Right atrium auricular region (tissue), 2 donors: ENCODE results near the gene AVPR1A. TPM values are rescaled to one million over a fixed set of nuclear protein-coding genes. Genes with fewer than 3 reads are reported as not detected.
"Not testable (repeated sequence)": the region's sequence is repeated elsewhere in the genome, so short reads cannot be mapped to it uniquely, and the experiment has no call there.

Experiments
- DNase-seq: peaks from one replicate; pipeline ENCODE4 v3.0.0-alpha.2; 2019; ENCODE audit warnings: low spot score
- H3K27ac ChIP-seq, 2 donors: fragments of 200-600 bp; sonication (generic); 1 replicate in 1 of 2; 2 replicates in 1 of 2; pipeline ENCODE4 v1.5.1; 2016 to 2019
- H3K27me3 ChIP-seq, 2 donors: fragments of 200-600 bp; sonication (generic); one replicate each; pipeline versions ENCODE4 v1.5.1 to v1.6.0; 2017 to 2019
- H3K36me3 ChIP-seq: fragments of 200-600 bp; sonication (generic); one replicate; pipeline ENCODE4 v1.5.1; 2016
- H3K4me1 ChIP-seq, 2 donors: fragments of 200-600 bp; sonication (generic); one replicate each; pipeline versions ENCODE4 v1.5.1 to v1.6.0; 2017 to 2019
- H3K4me3 ChIP-seq, 2 donors: fragments of 200-600 bp; sonication (generic); 1 replicate in 1 of 2; 2 replicates in 1 of 2; pipeline ENCODE4 v1.5.1; 2017 to 2019; ENCODE audit warnings: mild to moderate bottlenecking in 1 of 2, moderate library complexity in 1 of 2
- H3K9me3 ChIP-seq, 2 donors: fragments of 200-600 bp; sonication (generic); one replicate each; pipeline ENCODE4 v1.5.1; 2019
- total RNA-seq, 2 donors: library from RNA; depleted of rRNA; stranded (reverse); fragments of >200 nt; gene quantifications; one replicate each; pipeline ENCODE4 v1.1.0, GENCODE V29; 2016
- TF ChIP-seq, protein P1 (sequence below), 2 donors: fragments of 200-600 bp; sonication (generic); IDR thresholded peaks; one replicate each; pipeline ENCODE4 v1.5.1; 2019; ENCODE audit warnings: antibody characterized with exemption in 2 of 2

The AVPR1A gene
- 1 to 10 TPM in 1 of 2 donors, under 1 TPM in 1; 0.43 to 3.4 TPM for total RNA-seq

- H3K36me3 ChIP-seq, result no peaks in the 10 kb centered on the region
- H3K4me1 ChIP-seq, result peaks cover 0 to 28% of the 10 kb centered on the region in 2 donors
- peak within 1 kb of the TSS; percentile 5 to 43 for H3K27ac ChIP-seq
- DNase-seq, result no peak
- peak within 1 kb of the TSS; percentile 16 to 46 for H3K4me3 ChIP-seq
- peaks cover 12 to 22% of the 10 kb centered on the region in 2 donors for H3K27me3 ChIP-seq
- H3K9me3 ChIP-seq, result no peaks in the 10 kb centered on the region
- TF ChIP-seq, protein P1, sequence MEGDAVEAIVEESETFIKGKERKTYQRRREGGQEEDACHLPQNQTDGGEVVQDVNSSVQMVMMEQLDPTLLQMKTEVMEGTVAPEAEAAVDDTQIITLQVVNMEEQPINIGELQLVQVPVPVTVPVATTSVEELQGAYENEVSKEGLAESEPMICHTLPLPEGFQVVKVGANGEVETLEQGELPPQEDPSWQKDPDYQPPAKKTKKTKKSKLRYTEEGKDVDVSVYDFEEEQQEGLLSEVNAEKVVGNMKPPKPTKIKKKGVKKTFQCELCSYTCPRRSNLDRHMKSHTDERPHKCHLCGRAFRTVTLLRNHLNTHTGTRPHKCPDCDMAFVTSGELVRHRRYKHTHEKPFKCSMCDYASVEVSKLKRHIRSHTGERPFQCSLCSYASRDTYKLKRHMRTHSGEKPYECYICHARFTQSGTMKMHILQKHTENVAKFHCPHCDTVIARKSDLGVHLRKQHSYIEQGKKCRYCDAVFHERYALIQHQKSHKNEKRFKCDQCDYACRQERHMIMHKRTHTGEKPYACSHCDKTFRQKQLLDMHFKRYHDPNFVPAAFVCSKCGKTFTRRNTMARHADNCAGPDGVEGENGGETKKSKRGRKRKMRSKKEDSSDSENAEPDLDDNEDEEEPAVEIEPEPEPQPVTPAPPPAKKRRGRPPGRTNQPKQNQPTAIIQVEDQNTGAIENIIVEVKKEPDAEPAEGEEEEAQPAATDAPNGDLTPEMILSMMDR (IDR thresholded peaks at IDR 0.05), result no peak
Observed at GRCh38 chr12:63150713-63151622, at the start of gene AVPR1A. TSS of gene AVPR1A (minus strand) at chr12:63151201. CDS start at chr12:63150836, 365 bp downstream.

GRCh38 chr12:63196168-63196567, 45.2 kb upstream of the AVPR1A start:
- no peaks in the 10 kb centered on the region for H3K27me3 ChIP-seq
- TF ChIP-seq, protein P1 (IDR thresholded peaks at IDR 0.05), result no peak
- DNase-seq, result no peak
- no peak overlapping the region for H3K27ac ChIP-seq
- no peaks in the 10 kb centered on the region for H3K36me3 ChIP-seq
- H3K9me3 ChIP-seq, result no peaks in the 10 kb centered on the region
- H3K4me1 ChIP-seq, result no peaks in the 10 kb centered on the region
- no peak overlapping the region for H3K4me3 ChIP-seq

- TF ChIP-seq, protein P1 (IDR thresholded peaks at IDR 0.05), result no peak
- Histone ChIP-seq H3K4me1 (no peaks in the 10 kb centered on the region), H3K9me3 (peaks cover 4 to 8% of the 10 kb centered on the region in 2 donors)
Observed at GRCh38 chr12:63179224-63179623, 28.2 kb upstream of the AVPR1A start.

DNA sequence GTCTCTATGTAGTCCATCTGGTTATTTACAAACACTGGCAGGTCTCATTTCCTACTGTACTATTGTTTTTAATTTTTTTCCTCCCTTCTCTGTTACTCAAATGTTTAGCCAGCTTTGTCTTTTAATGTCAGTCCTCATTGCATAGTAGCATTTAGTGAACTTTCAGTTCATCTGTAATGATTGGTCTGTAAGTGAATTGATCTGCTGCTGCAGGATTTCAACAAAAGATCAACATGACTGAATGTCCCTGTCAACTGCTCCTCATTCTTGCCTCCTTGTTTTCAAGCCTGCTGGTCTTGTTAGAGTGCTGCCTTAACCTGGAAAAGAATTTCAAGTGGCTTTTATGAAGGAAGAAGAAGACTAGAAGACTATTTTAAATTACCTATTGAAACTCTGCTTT, 19.3 kb upstream of the AVPR1A start:
- H3K4me1 ChIP-seq, result no peaks in the 10 kb centered on the region
- DNase-seq, result no peak
- TF ChIP-seq, protein P1 (IDR thresholded peaks at IDR 0.05), result no peak
- no peaks in the 10 kb centered on the region for H3K36me3 ChIP-seq
- H3K9me3 ChIP-seq, result no peaks in the 10 kb centered on the region
- no peak overlapping the region for H3K4me3 ChIP-seq
- no peak overlapping the region for H3K27ac ChIP-seq
- H3K27me3 ChIP-seq, result no peaks in the 10 kb centered on the region

More at GRCh38 chr12:63179224-63179623, 28.2 kb upstream of the AVPR1A start:
- H3K27ac ChIP-seq, result no peak overlapping the region
- H3K4me3 ChIP-seq, result no peak overlapping the region
- no peaks in the 10 kb centered on the region for H3K27me3 ChIP-seq
- H3K36me3 ChIP-seq, result no peaks in the 10 kb centered on the region
- no peak for DNase-seq

DNA sequence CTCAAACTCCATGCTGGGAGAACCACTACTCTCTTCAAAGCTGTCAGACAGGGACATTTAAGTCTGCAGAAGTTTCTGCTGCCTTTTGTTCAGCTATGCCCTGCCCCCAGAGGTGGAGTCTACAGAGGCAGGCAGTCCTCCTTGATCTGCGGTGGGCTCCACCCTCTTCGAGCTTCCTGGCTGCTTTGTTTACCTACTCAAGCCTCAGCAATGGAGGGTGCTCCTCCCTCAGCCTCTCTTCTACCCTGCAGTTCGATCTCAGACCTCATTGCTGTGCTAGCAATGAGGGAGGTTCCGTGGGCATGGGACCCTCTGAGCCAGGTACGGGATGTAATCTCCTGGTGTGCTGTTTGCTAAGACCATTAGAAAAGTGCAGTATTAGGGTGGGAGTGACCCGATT, 16.7 kb upstream of the AVPR1A start:
- H3K4me1 ChIP-seq, H3K27me3 ChIP-seq, H3K36me3 ChIP-seq, DNase-seq, H3K27ac ChIP-seq, H3K4me3 ChIP-seq, H3K9me3 ChIP-seq: not testable (repeated sequence)

GRCh38 chr12:63164911-63165310, 13.9 kb upstream of the AVPR1A start:
- H3K4me3 ChIP-seq, result no peak overlapping the region
- TF ChIP-seq, protein P1 (IDR thresholded peaks at IDR 0.05), result no peak

More at GRCh38 chr12:63164911-63165310, 13.9 kb upstream of the AVPR1A start:
- DNase-seq, result no peak
- H3K36me3 ChIP-seq, result no peaks in the 10 kb centered on the region
- H3K4me1 ChIP-seq, result no peaks in the 10 kb centered on the region
- no peaks in the 10 kb centered on the region for H3K27me3 ChIP-seq
- H3K27ac ChIP-seq, result no peak overlapping the region
- no peaks in the 10 kb centered on the region for H3K9me3 ChIP-seq
